Measurements from ENCODE around the gene NPEPL1. TPM values are rescaled to one million over a fixed set of nuclear protein-coding genes. Genes with fewer than 3 reads are reported as not detected.

NPEPL1 gene
- total and polyA plus RNA-seq, 10 of the 15 experiments (the other 5 are each of a cell fraction or from before 2014, with no cell fraction given) = 0.08 to 21.3 (median 10.2) TPM

DNA sequence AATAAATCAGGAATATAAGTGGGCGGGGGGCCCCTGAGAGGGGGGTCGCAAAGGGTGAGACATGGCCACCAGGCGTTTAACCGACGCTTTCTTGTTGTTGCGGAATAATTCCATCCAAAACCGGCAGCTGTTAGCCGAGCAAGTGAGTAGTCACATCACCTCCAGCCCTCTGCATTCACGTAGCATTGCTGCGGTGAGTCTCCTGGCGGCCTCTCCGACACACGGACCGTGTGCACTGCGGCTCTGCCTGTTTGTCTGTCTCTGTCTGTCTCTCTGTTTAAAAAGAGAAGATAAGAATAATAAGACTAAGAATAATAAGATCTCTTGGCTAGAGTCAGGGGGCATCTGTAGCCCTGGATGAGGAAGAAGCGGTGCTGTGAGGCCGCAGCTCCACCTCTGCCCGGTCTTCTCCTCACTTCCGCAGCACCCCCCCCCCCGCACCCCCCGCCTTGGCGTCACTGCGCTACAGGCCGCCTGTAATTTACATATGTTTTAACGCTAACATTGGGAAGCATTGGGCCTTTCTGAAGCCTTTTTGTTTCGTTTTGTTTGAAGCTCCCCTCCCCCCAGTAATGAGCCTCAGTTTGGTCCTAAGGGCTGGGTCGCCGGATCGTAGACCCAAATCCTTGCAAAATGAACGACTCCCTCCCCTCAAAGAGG lies 40.5 kb upstream of the NPEPL1 start:
- TSS peak; percentile 99 for BruUV-seq (replicated peaks)
- Histone ChIP-seq H3K4me3 (peak overlapping the region; percentile 92), H3K27ac (ENCODE audit: control insufficient read depth, insufficient read depth) (peak overlapping the region; percentile 93), H4K20me1 (ENCODE audit: control insufficient read depth, insufficient read depth) (no peaks in the 10 kb centered on the region), H3K4me1 (ENCODE audit: control insufficient read depth, insufficient read depth, low read length) (peaks cover 5% of the 10 kb centered on the region), H3K9ac (ENCODE audit: control insufficient read depth, insufficient read depth, low read length) (peak overlapping the region; percentile 95), H3K36me3 (ENCODE audit: control insufficient read depth in 2 of 2, insufficient read depth in 2 of 2, low read length in 1 of 2) (peaks cover 0 to 6% of the 10 kb centered on the region in 2 experiments; a peak in 2 of 4 replicates), H3K27me3 (replicated peaks in 1 of 2; ENCODE audit: control insufficient read depth in 2 of 2, insufficient read depth in 2 of 2, low read length in 1 of 2) (no peaks in the 10 kb centered on the region), H3K4me2 (ENCODE audit: control insufficient read depth, insufficient read depth) (peak overlapping the region; percentile 96), H2AFZ (ENCODE audit: control insufficient read depth, low read depth, low read length) (peak overlapping the region; percentile 44), H3K79me2 (ENCODE audit: control insufficient read depth, insufficient read depth, low read length) (peaks cover 63% of the 10 kb centered on the region), H3K9me3 (replicated peaks; ENCODE audit: control insufficient read depth, insufficient read depth, low read length) (no peaks in the 10 kb centered on the region)
- intact Hi-C loops (cut with micrococcal nuclease; ENCODE audit: unreplicated experiment) = loop anchor here (1.0 to 10.0 kb wide), 7 partner anchors 40 to 415 kb away; partner anchors contain the start of genes ATP5F1E, GNAS, GNAS-AS1 and NELFCD
- in situ Hi-C loops (cut with MboI) = loop anchor here (10.0 to 25.0 kb wide), 3 partner anchors 257 to 1265 kb away; partner anchors contain the start of genes PRELID3B and RBM38
- ChIA-PET POLR2A (interaction anchor here (0.5 to 2.0 kb wide), 11 partner anchors 9 to 428 kb away, joined by 3 to 9 read pairs (median 3); partner anchors contain the start of gene VAPB), SMC1A (ENCODE audit: uncharacterized antibody, unreplicated experiment) (interaction anchor here (0.6 to 2.4 kb wide), 8 partner anchors 8 to 322 kb away, joined by 3 to 13 read pairs (median 4); no protein-coding TSS in a partner anchor), CTCF (interaction anchor here (0.6 to 2.0 kb wide), 12 partner anchors 7 to 1221 kb away, joined by 3 to 12 read pairs (median 4); no protein-coding TSS in a partner anchor), RAD21 (ENCODE audit: unreplicated experiment) (interaction anchor here (0.6 to 2.5 kb wide), 10 partner anchors 15 to 439 kb away, joined by 3 to 10 read pairs (median 4); partner anchors contain the start of gene VAPB)
- under 1% methylated on average over 26 of the region's 30 CpGs for whole genome bisulfite sequencing (ENCODE audit: insufficient coverage, insufficient replicate concordance, low lambda C conversion rate, missing lambda C conversion rate)
- ATAC-seq (peak; percentile 60), FAIRE-seq (peak; percentile 38), DNase-seq (ENCODE audit: low read depth, low spot score) (peak; percentile 61)
- TF ChIP-seq ZNF274 (IDR thresholded peaks at IDR 0.05; ENCODE audit: insufficient read depth, insufficient read length) (no peak), HCFC1 (IDR thresholded peaks at IDR 0.05; ENCODE audit: low read length) (no peak), CBFB (IDR thresholded peaks at IDR 0.05; ENCODE audit: low read depth) (no peak), PML (IDR thresholded peaks at IDR 0.05; ENCODE audit: low read length) (peak; percentile 74; the same call in 1 of the 2 replicates), RFX5 (IDR thresholded peaks at IDR 0.05; ENCODE audit: low read depth, low read length) (0 out of 2 replicates have a peak, but pooled peaks have one; percentile 12), POLR2AphosphoS5 (IDR thresholded peaks at IDR 0.05; ENCODE audit: low read length) (peak; percentile 83), HDGF (IDR thresholded peaks at IDR 0.05) (no peak), EGR1 (IDR thresholded peaks at IDR 0.05; ENCODE audit: borderline replicate concordance in 1 of 2, low read depth in 2 of 2, low read length in 2 of 2) (0 out of 3 replicates have a peak, but pooled peaks of 1 of the 2 experiments have one; percentile 7), POLR2A (IDR thresholded peaks at IDR 0.05; ENCODE audit: low read depth, low read length) (peak; percentile 75), IKZF1 (conservative IDR thresholded peaks at IDR 0.05) (peak; percentile 21; the same call in 1 of the 2 replicates), MXI1 (IDR thresholded peaks at IDR 0.05; ENCODE audit: low read depth, low read length) (0 out of 2 replicates have a peak, but pooled peaks have one; percentile 50), IKZF2 (IDR thresholded peaks at IDR 0.05) (peak; percentile 30 to 48; a peak in 1 of 4 replicates), IRF4 (IDR thresholded peaks at IDR 0.05; ENCODE audit: low read depth, low read length) (no peak), MTA3 (IDR thresholded peaks at IDR 0.05; ENCODE audit: borderline replicate concordance, low read length) (no peak), CBX5 (IDR thresholded peaks at IDR 0.05; ENCODE audit: low read depth) (no peak), WRNIP1 (IDR thresholded peaks at IDR 0.05; ENCODE audit: borderline replicate concordance, low read depth, low read length) (no peak), BCL11A (IDR thresholded peaks at IDR 0.05; ENCODE audit: low read depth, low read length) (no peak), NR2C1 (IDR thresholded peaks at IDR 0.05) (no peak)
- TF ChIP-seq, protein P1, sequence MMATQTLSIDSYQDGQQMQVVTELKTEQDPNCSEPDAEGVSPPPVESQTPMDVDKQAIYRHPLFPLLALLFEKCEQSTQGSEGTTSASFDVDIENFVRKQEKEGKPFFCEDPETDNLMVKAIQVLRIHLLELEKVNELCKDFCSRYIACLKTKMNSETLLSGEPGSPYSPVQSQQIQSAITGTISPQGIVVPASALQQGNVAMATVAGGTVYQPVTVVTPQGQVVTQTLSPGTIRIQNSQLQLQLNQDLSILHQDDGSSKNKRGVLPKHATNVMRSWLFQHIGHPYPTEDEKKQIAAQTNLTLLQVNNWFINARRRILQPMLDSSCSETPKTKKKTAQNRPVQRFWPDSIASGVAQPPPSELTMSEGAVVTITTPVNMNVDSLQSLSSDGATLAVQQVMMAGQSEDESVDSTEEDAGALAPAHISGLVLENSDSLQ (IDR thresholded peaks at IDR 0.05) = no peak
- TF ChIP-seq, protein P2, sequence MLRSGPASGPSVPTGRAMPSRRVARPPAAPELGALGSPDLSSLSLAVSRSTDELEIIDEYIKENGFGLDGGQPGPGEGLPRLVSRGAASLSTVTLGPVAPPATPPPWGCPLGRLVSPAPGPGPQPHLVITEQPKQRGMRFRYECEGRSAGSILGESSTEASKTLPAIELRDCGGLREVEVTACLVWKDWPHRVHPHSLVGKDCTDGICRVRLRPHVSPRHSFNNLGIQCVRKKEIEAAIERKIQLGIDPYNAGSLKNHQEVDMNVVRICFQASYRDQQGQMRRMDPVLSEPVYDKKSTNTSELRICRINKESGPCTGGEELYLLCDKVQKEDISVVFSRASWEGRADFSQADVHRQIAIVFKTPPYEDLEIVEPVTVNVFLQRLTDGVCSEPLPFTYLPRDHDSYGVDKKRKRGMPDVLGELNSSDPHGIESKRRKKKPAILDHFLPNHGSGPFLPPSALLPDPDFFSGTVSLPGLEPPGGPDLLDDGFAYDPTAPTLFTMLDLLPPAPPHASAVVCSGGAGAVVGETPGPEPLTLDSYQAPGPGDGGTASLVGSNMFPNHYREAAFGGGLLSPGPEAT (IDR thresholded peaks at IDR 0.05; ENCODE audit: low read depth) = 0 out of 2 replicates have a peak, but pooled peaks have one; percentile 47
- TF ChIP-seq, protein P3, sequence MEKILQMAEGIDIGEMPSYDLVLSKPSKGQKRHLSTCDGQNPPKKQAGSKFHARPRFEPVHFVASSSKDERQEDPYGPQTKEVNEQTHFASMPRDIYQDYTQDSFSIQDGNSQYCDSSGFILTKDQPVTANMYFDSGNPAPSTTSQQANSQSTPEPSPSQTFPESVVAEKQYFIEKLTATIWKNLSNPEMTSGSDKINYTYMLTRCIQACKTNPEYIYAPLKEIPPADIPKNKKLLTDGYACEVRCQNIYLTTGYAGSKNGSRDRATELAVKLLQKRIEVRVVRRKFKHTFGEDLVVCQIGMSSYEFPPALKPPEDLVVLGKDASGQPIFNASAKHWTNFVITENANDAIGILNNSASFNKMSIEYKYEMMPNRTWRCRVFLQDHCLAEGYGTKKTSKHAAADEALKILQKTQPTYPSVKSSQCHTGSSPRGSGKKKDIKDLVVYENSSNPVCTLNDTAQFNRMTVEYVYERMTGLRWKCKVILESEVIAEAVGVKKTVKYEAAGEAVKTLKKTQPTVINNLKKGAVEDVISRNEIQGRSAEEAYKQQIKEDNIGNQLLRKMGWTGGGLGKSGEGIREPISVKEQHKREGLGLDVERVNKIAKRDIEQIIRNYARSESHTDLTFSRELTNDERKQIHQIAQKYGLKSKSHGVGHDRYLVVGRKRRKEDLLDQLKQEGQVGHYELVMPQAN (conservative IDR thresholded peaks at IDR 0.05) = 0 out of 2 replicates have a peak, but pooled peaks have one; percentile 43

All from GM12878 (cell line).